A549 (cell line): Measurements from ENCODE around the gene PARVB.

Experiments
- BHLHE40 ChIP-seq: IDR thresholded peaks from 2 replicates; pipeline ENCODE4 v1.6.1; 2012; ENCODE audit warnings: low read depth, low read length, inconsistent platforms
- CTCF ChIP-seq: fragments of >200 bp; sonication (Bioruptor Twin); formaldehyde crosslinking; IDR thresholded peaks from 3 replicates; pipeline ENCODE4 v1.5.1; 2016
- EHMT2 ChIP-seq: fragments of 200-600 bp; sonication (generic); IDR thresholded peaks from 2 replicates; pipeline ENCODE4 v1.6.1; 2016; ENCODE audit warnings: antibody characterized with exemption, low read depth, mild to moderate bottlenecking, moderate library complexity
- EP300 ChIP-seq, 2 experiments: fragments of >200 bp; sonication (Bioruptor Twin); formaldehyde crosslinking; IDR thresholded peaks; 2 replicates in 1 of 2; 3 replicates in 1 of 2; pipeline ENCODE4 v1.6.1; 2016 to 2017
- KDM5A ChIP-seq: fragments of 200-600 bp; sonication (generic); IDR thresholded peaks from 2 replicates; pipeline ENCODE4 v1.6.1; 2016; ENCODE audit warnings: antibody characterized with exemption, mild to moderate bottlenecking
- POLR2A ChIP-seq: IDR thresholded peaks from 2 replicates; pipeline ENCODE4 v1.6.1; 2012; ENCODE audit warnings: mild to moderate bottlenecking, low read length
- ZFP36 ChIP-seq: fragments of 450-650 bp; IDR thresholded peaks from 2 replicates; pipeline ENCODE4 v1.6.1; 2014; ENCODE audit warnings: borderline replicate concordance; ENCODE audit not compliant: partially characterized antibody
- TF ChIP-seq, protein P1 (sequence below): IDR thresholded peaks from 2 replicates; pipeline ENCODE4 v1.6.1; 2012
- TF ChIP-seq, protein P2 (sequence below): fragments of 200-600 bp; sonication (generic); IDR thresholded peaks from 2 replicates; pipeline ENCODE4 v1.6.1; 2016; ENCODE audit warnings: antibody characterized with exemption, mild to moderate bottlenecking, moderate library complexity

DNA sequence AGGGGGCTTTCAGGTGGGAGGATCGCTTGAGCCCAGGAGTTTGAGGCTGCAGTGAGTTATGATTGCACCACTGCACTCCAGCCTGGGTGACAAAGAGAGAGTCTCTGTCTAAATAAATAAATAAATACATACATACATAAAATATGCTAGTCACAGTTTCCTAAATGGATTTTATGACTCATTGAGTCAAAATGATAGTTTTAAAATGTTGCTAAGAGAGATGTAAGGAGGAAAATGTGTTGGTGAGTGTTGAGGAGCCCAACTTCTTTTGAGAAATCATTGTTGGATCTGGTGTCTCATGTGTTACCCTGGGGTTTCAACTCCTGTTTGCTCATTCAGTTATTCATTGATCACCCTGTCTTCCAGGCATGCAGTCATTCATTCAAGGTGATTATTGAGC lies 21.0 kb downstream of the PARVB start:
- TF ChIP-seq EP300 (IDR thresholded peaks at IDR 0.05) (no peak), CTCF (no peak), POLR2A (no peak), KDM5A (no peak), ZFP36 (no peak), BHLHE40 (no peak), EHMT2 (no peak)
- TF ChIP-seq, protein P1, sequence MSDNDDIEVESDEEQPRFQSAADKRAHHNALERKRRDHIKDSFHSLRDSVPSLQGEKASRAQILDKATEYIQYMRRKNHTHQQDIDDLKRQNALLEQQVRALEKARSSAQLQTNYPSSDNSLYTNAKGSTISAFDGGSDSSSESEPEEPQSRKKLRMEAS = no peak
- TF ChIP-seq, protein P2, sequence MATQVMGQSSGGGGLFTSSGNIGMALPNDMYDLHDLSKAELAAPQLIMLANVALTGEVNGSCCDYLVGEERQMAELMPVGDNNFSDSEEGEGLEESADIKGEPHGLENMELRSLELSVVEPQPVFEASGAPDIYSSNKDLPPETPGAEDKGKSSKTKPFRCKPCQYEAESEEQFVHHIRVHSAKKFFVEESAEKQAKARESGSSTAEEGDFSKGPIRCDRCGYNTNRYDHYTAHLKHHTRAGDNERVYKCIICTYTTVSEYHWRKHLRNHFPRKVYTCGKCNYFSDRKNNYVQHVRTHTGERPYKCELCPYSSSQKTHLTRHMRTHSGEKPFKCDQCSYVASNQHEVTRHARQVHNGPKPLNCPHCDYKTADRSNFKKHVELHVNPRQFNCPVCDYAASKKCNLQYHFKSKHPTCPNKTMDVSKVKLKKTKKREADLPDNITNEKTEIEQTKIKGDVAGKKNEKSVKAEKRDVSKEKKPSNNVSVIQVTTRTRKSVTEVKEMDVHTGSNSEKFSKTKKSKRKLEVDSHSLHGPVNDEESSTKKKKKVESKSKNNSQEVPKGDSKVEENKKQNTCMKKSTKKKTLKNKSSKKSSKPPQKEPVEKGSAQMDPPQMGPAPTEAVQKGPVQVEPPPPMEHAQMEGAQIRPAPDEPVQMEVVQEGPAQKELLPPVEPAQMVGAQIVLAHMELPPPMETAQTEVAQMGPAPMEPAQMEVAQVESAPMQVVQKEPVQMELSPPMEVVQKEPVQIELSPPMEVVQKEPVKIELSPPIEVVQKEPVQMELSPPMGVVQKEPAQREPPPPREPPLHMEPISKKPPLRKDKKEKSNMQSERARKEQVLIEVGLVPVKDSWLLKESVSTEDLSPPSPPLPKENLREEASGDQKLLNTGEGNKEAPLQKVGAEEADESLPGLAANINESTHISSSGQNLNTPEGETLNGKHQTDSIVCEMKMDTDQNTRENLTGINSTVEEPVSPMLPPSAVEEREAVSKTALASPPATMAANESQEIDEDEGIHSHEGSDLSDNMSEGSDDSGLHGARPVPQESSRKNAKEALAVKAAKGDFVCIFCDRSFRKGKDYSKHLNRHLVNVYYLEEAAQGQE = no peak
